ENCODE data around the gene S1PR3.

DNA sequence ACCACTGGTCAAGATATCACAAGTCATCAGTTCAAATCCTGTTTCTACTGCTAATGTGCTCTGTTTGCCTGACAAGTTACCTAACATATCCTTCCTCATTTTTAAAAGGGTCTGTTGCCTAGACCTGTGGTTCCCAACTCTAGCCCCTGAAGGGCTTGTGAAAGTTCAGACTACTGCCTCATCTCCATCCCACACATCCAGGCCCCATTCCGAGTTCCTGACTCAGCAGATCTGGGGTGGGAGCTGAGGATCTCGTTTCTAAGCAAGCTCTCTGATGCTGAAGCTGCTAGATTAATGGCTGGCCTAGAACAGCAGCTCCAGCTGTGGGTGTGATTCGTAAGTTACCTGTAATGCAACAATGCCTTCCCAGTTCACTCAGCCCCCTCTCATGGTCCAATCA lies 32.5 kb downstream of the S1PR3 start:
- TF ChIP-seq, protein P1, sequence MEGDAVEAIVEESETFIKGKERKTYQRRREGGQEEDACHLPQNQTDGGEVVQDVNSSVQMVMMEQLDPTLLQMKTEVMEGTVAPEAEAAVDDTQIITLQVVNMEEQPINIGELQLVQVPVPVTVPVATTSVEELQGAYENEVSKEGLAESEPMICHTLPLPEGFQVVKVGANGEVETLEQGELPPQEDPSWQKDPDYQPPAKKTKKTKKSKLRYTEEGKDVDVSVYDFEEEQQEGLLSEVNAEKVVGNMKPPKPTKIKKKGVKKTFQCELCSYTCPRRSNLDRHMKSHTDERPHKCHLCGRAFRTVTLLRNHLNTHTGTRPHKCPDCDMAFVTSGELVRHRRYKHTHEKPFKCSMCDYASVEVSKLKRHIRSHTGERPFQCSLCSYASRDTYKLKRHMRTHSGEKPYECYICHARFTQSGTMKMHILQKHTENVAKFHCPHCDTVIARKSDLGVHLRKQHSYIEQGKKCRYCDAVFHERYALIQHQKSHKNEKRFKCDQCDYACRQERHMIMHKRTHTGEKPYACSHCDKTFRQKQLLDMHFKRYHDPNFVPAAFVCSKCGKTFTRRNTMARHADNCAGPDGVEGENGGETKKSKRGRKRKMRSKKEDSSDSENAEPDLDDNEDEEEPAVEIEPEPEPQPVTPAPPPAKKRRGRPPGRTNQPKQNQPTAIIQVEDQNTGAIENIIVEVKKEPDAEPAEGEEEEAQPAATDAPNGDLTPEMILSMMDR (IDR thresholded peaks at IDR 0.05; ENCODE audit: low read length), result no peak
- TF ChIP-seq EZH2 (optimal IDR thresholded peaks at IDR 0.05; ENCODE audit: low read depth, low read length) (no peak), EZH2phosphoT487 (IDR thresholded peaks at IDR 0.05; ENCODE audit: low read length) (no peak)
